ENCODE data around the gene HSD3B7.
A peak's percentile ranks its signal among the peaks of the same experiment; 100 is the strongest.

Gene HSD3B7

DNA sequence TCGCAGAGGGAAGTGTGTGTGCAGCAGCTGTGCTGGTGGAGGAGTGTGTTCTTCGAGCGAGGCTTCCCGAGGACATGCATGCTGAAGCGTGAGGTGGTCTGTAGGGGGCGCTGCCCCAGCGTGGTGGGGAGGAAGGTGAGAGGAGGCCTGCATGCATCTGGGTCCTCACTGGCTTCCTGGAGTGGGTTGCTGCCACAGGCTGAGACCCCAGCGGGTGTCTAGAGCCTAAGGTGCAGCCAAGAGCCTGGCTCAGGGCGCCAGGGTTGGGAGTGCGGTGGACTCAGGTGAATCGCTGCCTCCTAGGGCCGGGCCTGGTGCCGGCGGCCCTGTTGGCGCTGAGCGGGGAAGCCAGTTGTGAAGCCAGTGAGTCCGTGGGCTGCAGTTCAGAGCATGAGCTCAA lies 7.5 kb upstream of the HSD3B7 start:
- Histone ChIP-seq H3K4me1 (ENCODE audit: control insufficient read depth, low read depth, low read length) (no peaks in the 10 kb centered on the region), H3K4me3 (ENCODE audit: low read length) (no peak overlapping the region), H4K8ac (ENCODE audit: low read depth, low read length) (no peak overlapping the region), H2BK15ac (replicated peaks; ENCODE audit: low read depth) (no peak overlapping the region), H3K79me2 (ENCODE audit: control insufficient read depth, insufficient read depth, low read length) (no peaks in the 10 kb centered on the region), H2BK5ac (ENCODE audit: low read length) (no peak overlapping the region), H3K4me2 (ENCODE audit: low read length) (no peak overlapping the region), H3K27me3 (ENCODE audit: insufficient read depth, low read length, poor library complexity) (no peaks in the 10 kb centered on the region), H3K9ac (ENCODE audit: low read length) (no peak overlapping the region), H3K79me1 (ENCODE audit: low read length) (peaks cover 5% of the 10 kb centered on the region), H3K27ac (ENCODE audit: low read depth, low read length) (no peak overlapping the region), H2BK120ac (ENCODE audit: low read depth, low read length) (no peak overlapping the region), H3K36me3 (ENCODE audit: control insufficient read depth, insufficient read depth, low read length) (peaks cover 21% of the 10 kb centered on the region), H3K4ac (ENCODE audit: low read depth, low read length) (no peak overlapping the region), H3K56ac (ENCODE audit: low read length) (no peak overlapping the region), H4K5ac (ENCODE audit: low read length) (no peak overlapping the region), H3K23ac (ENCODE audit: low read length) (no peak overlapping the region), H3K18ac (ENCODE audit: low read length) (no peak overlapping the region), H2AK5ac (ENCODE audit: low read length) (no peak overlapping the region)
- DNase-seq, result peak; percentile 48
- WGBS (ENCODE audit: extremely low coverage, insufficient coverage, low lambda C conversion rate), result no CpG with 5 or more reads among the region's 17 CpGs

- no peak for DNase-seq
- Histone ChIP-seq H3K36me3 (ENCODE audit: control insufficient read depth, insufficient read depth, low read length) (peaks cover 14% of the 10 kb centered on the region), H3K23ac (ENCODE audit: low read length) (no peak overlapping the region), H2AK5ac (ENCODE audit: low read length) (no peak overlapping the region), H2BK15ac (replicated peaks; ENCODE audit: low read depth) (no peak overlapping the region), H3K4ac (ENCODE audit: low read depth, low read length) (no peak overlapping the region), H3K18ac (ENCODE audit: low read length) (no peak overlapping the region), H3K4me2 (ENCODE audit: low read length) (no peak overlapping the region), H4K5ac (ENCODE audit: low read length) (no peak overlapping the region), H2BK120ac (ENCODE audit: low read depth, low read length) (no peak overlapping the region), H3K27me3 (ENCODE audit: insufficient read depth, low read length, poor library complexity) (no peaks in the 10 kb centered on the region), H3K9ac (ENCODE audit: low read length) (no peak overlapping the region), H3K79me1 (ENCODE audit: low read length) (peaks cover 5% of the 10 kb centered on the region), H4K8ac (ENCODE audit: low read depth, low read length) (no peak overlapping the region), H3K4me1 (ENCODE audit: control insufficient read depth, low read depth, low read length) (no peaks in the 10 kb centered on the region), H3K4me3 (ENCODE audit: low read length) (no peak overlapping the region), H3K56ac (ENCODE audit: low read length) (no peak overlapping the region), H3K27ac (ENCODE audit: low read depth, low read length) (no peak overlapping the region), H3K79me2 (ENCODE audit: control insufficient read depth, insufficient read depth, low read length) (no peaks in the 10 kb centered on the region), H2BK5ac (ENCODE audit: low read length) (no peak overlapping the region)
- WGBS (ENCODE audit: extremely low coverage, insufficient coverage, low lambda C conversion rate), result no CpG with 5 or more reads among the region's 62 CpGs
Measured at GRCh38 chr16:30979170-30980022, 5.6 kb upstream of the HSD3B7 start.

DNA sequence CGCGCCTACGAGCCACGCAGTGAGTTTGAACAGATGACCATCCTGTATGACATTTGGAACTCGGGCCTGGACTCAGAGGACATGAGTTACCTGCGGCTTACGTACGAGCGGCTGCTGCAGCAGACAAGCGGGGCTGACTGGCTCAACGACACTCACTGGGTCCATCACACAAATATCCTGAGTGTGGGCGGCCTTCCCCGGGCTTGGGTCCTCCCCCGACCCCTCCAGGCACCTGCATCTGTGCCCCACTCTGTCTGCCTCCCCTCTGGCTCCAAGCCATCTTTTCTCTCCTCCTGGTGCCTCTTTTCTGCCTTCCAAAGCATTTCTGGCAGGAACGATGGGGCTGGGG lies 5.0 kb upstream of the HSD3B7 start:
- Histone ChIP-seq H2BK5ac (ENCODE audit: low read length) (no peak overlapping the region), H2BK15ac (replicated peaks; ENCODE audit: low read depth) (no peak overlapping the region), H3K79me1 (ENCODE audit: low read length) (peaks cover 5% of the 10 kb centered on the region), H3K9ac (ENCODE audit: low read length) (no peak overlapping the region), H3K4me3 (ENCODE audit: low read length) (no peak overlapping the region), H3K4me2 (ENCODE audit: low read length) (no peak overlapping the region), H4K8ac (ENCODE audit: low read depth, low read length) (no peak overlapping the region), H4K5ac (ENCODE audit: low read length) (no peak overlapping the region), H2BK120ac (ENCODE audit: low read depth, low read length) (no peak overlapping the region), H3K27me3 (ENCODE audit: insufficient read depth, low read length, poor library complexity) (no peaks in the 10 kb centered on the region), H3K4me1 (ENCODE audit: control insufficient read depth, low read depth, low read length) (no peaks in the 10 kb centered on the region), H3K18ac (ENCODE audit: low read length) (no peak overlapping the region), H3K27ac (ENCODE audit: low read depth, low read length) (no peak overlapping the region), H3K4ac (ENCODE audit: low read depth, low read length) (no peak overlapping the region), H2AK5ac (ENCODE audit: low read length) (no peak overlapping the region), H3K56ac (ENCODE audit: low read length) (no peak overlapping the region), H3K36me3 (ENCODE audit: control insufficient read depth, insufficient read depth, low read length) (peaks cover 13% of the 10 kb centered on the region), H3K23ac (ENCODE audit: low read length) (no peak overlapping the region), H3K79me2 (ENCODE audit: control insufficient read depth, insufficient read depth, low read length) (no peaks in the 10 kb centered on the region)
- WGBS (ENCODE audit: extremely low coverage, insufficient coverage, low lambda C conversion rate), result no CpG with 5 or more reads among the region's 15 CpGs
- no peak for DNase-seq

DNA sequence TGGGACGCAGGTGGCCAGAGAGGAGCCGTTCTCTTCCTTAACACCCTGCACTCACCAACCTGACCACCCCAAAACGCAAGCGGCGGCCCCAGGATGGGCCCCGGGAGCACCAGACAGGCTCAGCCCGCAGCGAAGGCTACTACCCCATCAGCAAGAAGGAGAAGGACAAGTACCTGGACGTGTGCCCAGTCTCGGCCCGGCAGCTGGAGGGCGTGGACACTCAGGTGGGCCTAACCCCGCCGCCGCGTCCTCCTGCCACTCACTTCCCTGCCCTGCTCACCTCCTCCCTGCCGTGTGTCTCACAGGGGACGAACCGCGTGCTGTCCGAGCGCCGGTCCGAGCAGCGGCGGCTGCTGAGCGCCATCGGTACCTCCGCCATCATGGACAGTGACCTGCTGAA lies 4.6 kb upstream of the HSD3B7 start:
- no CpG with 5 or more reads among the region's 29 CpGs for WGBS (ENCODE audit: extremely low coverage, insufficient coverage, low lambda C conversion rate)
- Histone ChIP-seq H3K23ac (ENCODE audit: low read length) (no peak overlapping the region), H3K36me3 (ENCODE audit: control insufficient read depth, insufficient read depth, low read length) (peaks cover 13% of the 10 kb centered on the region), H4K5ac (ENCODE audit: low read length) (no peak overlapping the region), H3K4ac (ENCODE audit: low read depth, low read length) (no peak overlapping the region), H3K27me3 (ENCODE audit: insufficient read depth, low read length, poor library complexity) (no peaks in the 10 kb centered on the region), H3K4me2 (ENCODE audit: low read length) (no peak overlapping the region), H3K79me1 (ENCODE audit: low read length) (peaks cover 5% of the 10 kb centered on the region), H3K4me3 (ENCODE audit: low read length) (no peak overlapping the region), H3K9ac (ENCODE audit: low read length) (no peak overlapping the region), H2BK15ac (replicated peaks; ENCODE audit: low read depth) (no peak overlapping the region), H2BK120ac (ENCODE audit: low read depth, low read length) (no peak overlapping the region), H4K8ac (ENCODE audit: low read depth, low read length) (no peak overlapping the region), H3K79me2 (ENCODE audit: control insufficient read depth, insufficient read depth, low read length) (no peaks in the 10 kb centered on the region), H3K27ac (ENCODE audit: low read depth, low read length) (no peak overlapping the region), H3K56ac (ENCODE audit: low read length) (no peak overlapping the region), H2AK5ac (ENCODE audit: low read length) (no peak overlapping the region), H3K4me1 (ENCODE audit: control insufficient read depth, low read depth, low read length) (peaks cover 2% of the 10 kb centered on the region), H2BK5ac (ENCODE audit: low read length) (no peak overlapping the region), H3K18ac (ENCODE audit: low read length) (no peak overlapping the region)
- DNase-seq, result no peak

GRCh38 chr16:30980959-30981358 lies 4.0 kb upstream of the HSD3B7 start:
- H3K36me3 ChIP-seq (ENCODE audit: control insufficient read depth, insufficient read depth, low read length), result peaks cover 13% of the 10 kb centered on the region
- no peak overlapping the region for H3K4me2 ChIP-seq (ENCODE audit: low read length)
- no peaks in the 10 kb centered on the region for H3K27me3 ChIP-seq (ENCODE audit: insufficient read depth, low read length, poor library complexity)
- no peak overlapping the region for H3K4ac ChIP-seq (ENCODE audit: low read depth, low read length)
- no peak overlapping the region for H3K4me3 ChIP-seq (ENCODE audit: low read length)
- H3K79me2 ChIP-seq (ENCODE audit: control insufficient read depth, insufficient read depth, low read length), result no peaks in the 10 kb centered on the region
- peaks cover 2% of the 10 kb centered on the region for H3K4me1 ChIP-seq (ENCODE audit: control insufficient read depth, low read depth, low read length)
- H2BK5ac ChIP-seq (ENCODE audit: low read length), result no peak overlapping the region
- H2AK5ac ChIP-seq (ENCODE audit: low read length), result no peak overlapping the region
- H3K18ac ChIP-seq (ENCODE audit: low read length), result no peak overlapping the region
- H4K5ac ChIP-seq (ENCODE audit: low read length), result no peak overlapping the region
- H3K27ac ChIP-seq (ENCODE audit: low read depth, low read length), result no peak overlapping the region
- H3K23ac ChIP-seq (ENCODE audit: low read length), result no peak overlapping the region
- no peak overlapping the region for H4K8ac ChIP-seq (ENCODE audit: low read depth, low read length)
- WGBS (ENCODE audit: extremely low coverage, insufficient coverage, low lambda C conversion rate), result no CpG with 5 or more reads among the region's 14 CpGs
- no peak overlapping the region for H2BK120ac ChIP-seq (ENCODE audit: low read depth, low read length)
- no peak overlapping the region for H3K56ac ChIP-seq (ENCODE audit: low read length)
- H2BK15ac ChIP-seq (replicated peaks; ENCODE audit: low read depth), result no peak overlapping the region
- no peak for DNase-seq
- no peak overlapping the region for H3K9ac ChIP-seq (ENCODE audit: low read length)
- peaks cover 5% of the 10 kb centered on the region for H3K79me1 ChIP-seq (ENCODE audit: low read length)

All from mesendoderm (in vitro differentiated cells).